Coronary artery (tissue), 2 donors: Measurements from ENCODE around the gene BBS1.
A peak's percentile ranks its signal among the peaks of the same experiment; 100 is the strongest.

ENCODE experiments used
- DNase-seq: peaks from one replicate; pipeline ENCODE4 v3.0.0-alpha.2; 2017; ENCODE audit warnings: low spot score
- H3K27ac ChIP-seq, 2 donors: fragments of 200-600 bp; sonication (generic); one replicate each; pipeline ENCODE4 v1.5.1; 2016 to 2019
- H3K4me3 ChIP-seq: fragments of 200-600 bp; sonication (generic); 2 replicates; pipeline ENCODE4 v1.5.1; 2016; ENCODE audit warnings: mild to moderate bottlenecking, moderate library complexity
- CTCF ChIP-seq: fragments of 200-600 bp; sonication (generic); IDR thresholded peaks from one replicate; pipeline ENCODE4 v1.5.1; 2019; ENCODE audit warnings: antibody characterized with exemption

The BBS1 gene

GRCh38 chr11:66561975-66562248, 51.5 kb downstream of the BBS1 start:
- TF ChIP-seq CTCF: no peak
- no peak overlapping the region for H3K4me3 ChIP-seq
- H3K27ac ChIP-seq: no peak overlapping the region
- DNase-seq: no peak

GRCh38 chr11:66562275-66562674, 51.8 kb downstream of the BBS1 start:
- peak; percentile 53 for DNase-seq
- Histone ChIP-seq H3K27ac (no peak overlapping the region), H3K4me3 (no peak overlapping the region)
- TF ChIP-seq CTCF: no peak

GRCh38 chr11:66562907-66563583, 52.6 kb downstream of the BBS1 start:
- H3K4me3 ChIP-seq: no peak overlapping the region
- TF ChIP-seq CTCF: no peak
- H3K27ac ChIP-seq: no peak overlapping the region
- no peak for DNase-seq

- Histone ChIP-seq H3K4me3 (no peak overlapping the region), H3K27ac (no peak overlapping the region)
- no peak for TF ChIP-seq CTCF
- DNase-seq: peak; percentile 59
Measured at GRCh38 chr11:66563832-66564231, 53.4 kb downstream of the BBS1 start.

GRCh38 chr11:66564538-66564937, 54.1 kb downstream of the BBS1 start:
- no peak for TF ChIP-seq CTCF
- H3K27ac ChIP-seq: no peak overlapping the region
- no peak overlapping the region for H3K4me3 ChIP-seq
- DNase-seq: no peak

- H3K27ac ChIP-seq: no peak overlapping the region
- TF ChIP-seq CTCF: no peak
- no peak overlapping the region for H3K4me3 ChIP-seq
- DNase-seq: no peak
Measured at GRCh38 chr11:66564984-66565383, 54.5 kb downstream of the BBS1 start.

- Histone ChIP-seq H3K4me3 (no peak overlapping the region), H3K27ac (no peak overlapping the region)
- peak; percentile 67 for DNase-seq
- no peak for TF ChIP-seq CTCF
Measured at GRCh38 chr11:66566221-66566620, 55.8 kb downstream of the BBS1 start.
